ENCODE measurements around the gene KCNQ1OT1.

The KCNQ1OT1 gene

GRCh38 chr11:2590965-2591754 lies 108.6 kb downstream of the KCNQ1OT1 start:
- DNase-seq, result no peak

DNA sequence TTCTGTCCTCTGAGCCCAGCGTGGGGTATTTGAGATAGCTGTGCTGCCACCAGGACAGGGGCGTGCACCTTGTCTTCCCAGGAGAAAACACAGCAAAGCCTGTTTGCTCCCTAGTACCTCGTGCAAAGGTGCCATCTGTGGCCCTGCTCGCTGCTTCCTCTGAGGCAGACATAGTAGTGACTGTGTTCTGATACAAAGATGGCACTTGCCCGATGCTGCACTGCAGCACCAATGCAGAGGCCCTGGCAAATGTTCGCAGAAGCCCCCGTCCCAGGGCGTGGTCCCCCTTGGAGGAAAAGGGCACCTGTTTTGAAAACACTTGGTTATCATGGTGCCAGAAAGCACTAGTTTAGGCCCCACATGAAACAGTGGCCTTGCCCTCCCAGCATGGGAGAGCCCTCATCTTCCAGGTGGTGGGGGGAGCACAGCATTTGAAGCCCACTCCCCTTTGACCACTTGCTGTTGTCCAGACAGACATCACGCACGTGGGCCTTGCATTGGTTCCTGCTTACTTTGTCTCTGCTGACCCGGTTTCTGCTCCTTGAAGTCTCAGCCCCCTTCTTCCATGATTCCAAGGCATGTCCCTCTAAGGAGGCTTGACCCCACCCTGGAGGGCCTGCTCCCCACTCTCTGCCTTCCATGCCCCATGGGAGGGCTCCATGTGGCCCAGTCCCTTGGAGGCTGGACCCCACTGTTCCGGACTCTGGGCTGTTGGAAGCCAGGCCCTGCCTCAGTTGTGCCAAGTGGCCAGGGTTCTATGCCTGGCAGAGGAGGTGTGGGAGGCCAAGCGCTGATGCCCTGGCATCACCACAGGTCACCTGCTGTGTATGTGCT lies 109.4 kb downstream of the KCNQ1OT1 start:
- DNase-seq, result no peak

DNA sequence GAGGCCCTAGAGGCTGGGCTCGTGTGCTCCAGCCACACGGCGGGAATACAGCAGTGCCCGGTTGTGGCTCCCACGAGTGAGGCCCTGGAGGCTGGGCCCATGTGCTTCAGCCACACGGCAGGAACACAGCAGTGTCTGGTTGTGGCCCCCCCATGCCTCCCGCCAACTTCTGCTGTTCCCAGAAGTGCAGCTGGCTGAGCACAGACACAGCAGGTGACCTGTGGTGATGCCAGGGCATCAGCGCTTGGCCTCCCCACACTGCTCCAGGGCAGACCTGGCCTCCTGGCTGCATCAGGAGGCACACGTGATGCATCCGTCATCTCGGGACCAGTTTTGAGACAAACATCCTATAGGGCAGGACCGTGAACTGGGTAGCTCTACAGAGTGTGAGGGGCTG lies 110.3 kb downstream of the KCNQ1OT1 start:
- DNase-seq, result no peak

DNA sequence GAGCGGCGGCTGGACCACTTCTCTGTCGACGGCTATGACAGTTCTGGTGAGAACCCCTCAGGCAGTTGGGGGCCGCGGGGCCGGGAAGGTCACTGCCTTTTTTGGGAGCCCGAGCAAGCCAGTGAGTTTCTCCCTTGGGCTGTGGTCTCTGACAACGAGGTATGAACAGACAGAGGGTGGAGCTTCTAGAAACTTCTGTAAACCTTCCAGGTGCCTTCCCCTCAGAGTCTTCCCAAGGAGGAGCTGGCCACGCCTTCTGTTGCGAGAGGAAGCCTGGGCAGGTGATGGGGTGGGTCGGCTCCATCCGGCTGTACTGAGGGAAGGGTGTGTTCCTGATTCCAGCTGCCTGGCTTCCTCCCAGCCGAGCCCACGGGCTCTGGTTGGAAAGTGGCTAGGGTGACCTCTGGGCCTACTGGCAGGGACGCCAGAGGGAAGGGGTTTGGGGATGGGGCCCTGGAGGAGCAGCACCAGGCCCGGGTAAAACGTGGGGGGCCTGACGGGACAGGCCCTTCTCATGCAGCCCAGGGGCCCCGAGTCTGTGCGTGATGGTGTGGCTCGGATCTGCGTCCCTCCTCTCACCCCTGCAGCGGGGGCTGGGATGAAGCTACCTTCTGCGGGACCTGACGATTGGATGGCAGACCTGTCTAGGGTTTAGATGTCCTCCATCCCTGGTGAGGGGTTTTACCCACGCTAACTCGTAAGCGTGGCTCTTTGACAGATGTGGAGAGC lies 110.8 kb downstream of the KCNQ1OT1 start:
- no peak for DNase-seq

- DNase-seq, result no peak
These were observed 111.6 kb downstream of the KCNQ1OT1 start for GRCh38 chr11:2587976-2588748.

GRCh38 chr11:2587132-2587930 lies 112.5 kb downstream of the KCNQ1OT1 start:
- no peak for DNase-seq

DNA sequence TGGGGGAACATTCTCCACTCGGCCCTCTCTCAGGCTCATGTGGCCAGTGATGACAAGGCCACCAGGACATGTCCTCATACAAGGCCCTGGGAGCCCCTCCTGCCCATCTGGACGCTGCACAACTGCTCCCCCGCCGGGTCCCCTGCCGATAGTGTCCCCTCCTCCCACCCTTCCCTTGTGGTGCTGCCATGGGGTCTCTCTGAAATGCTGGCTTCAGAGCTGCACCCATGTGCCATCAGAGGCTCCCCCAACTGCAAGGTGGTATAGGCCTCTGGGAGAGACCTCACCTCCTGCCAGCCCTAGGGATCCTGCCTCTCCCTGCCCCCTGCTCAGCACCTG lies 113.0 kb downstream of the KCNQ1OT1 start:
- DNase-seq, result no peak

DNA sequence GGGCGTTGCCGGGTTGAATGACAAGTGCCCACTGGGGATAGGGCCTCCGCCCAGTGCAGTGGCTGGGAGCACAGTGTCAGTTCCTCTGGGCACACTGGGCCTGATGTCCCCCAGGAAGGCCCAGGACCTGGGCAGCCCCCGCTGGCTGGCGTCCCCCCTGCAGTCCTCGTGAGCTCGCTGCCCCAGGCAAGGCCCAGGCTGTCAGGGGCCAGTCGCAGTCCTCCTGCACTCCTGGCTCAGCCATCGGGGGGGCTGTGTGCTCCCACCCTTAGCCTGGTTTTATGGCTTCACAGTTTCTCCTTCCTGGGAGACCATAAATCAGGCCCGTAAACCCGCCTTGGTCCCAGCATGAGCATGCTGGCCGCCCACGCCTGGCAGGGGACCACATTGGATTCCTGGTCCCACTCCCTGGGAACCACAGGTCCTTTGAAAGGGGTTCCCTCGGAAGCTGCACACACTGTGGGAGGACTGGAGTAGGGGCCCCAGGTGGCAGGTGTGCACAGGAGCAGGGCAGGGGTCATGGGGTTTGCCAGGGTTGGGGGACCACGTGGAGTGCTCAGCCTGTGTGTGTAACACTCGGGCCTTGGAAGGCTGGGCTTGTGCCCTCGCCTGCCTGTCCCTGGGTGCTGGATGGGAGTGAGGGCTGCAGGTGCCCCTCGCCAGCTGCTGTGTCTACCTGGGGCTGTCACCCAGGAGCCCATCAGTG lies 113.6 kb downstream of the KCNQ1OT1 start:
- DNase-seq, result no peak

- DNase-seq, result no peak
These were observed 114.2 kb downstream of the KCNQ1OT1 start for GRCh38 chr11:2585566-2586086.

- no peak for DNase-seq
These were observed 114.8 kb downstream of the KCNQ1OT1 start for GRCh38 chr11:2584812-2585565.

GRCh38 chr11:2584434-2584811 lies 115.4 kb downstream of the KCNQ1OT1 start:
- no peak for DNase-seq

- no peak for DNase-seq
These were observed 116.2 kb downstream of the KCNQ1OT1 start for GRCh38 chr11:2583605-2583958.

GRCh38 chr11:2582946-2583604 lies 116.7 kb downstream of the KCNQ1OT1 start:
- no peak for DNase-seq

GRCh38 chr11:2582351-2582945 lies 117.3 kb downstream of the KCNQ1OT1 start:
- DNase-seq, result no peak

GRCh38 chr11:2581931-2582350 lies 117.9 kb downstream of the KCNQ1OT1 start:
- DNase-seq, result no peak

- no peak for DNase-seq
These were observed 118.5 kb downstream of the KCNQ1OT1 start for GRCh38 chr11:2581151-2581930.

DNA sequence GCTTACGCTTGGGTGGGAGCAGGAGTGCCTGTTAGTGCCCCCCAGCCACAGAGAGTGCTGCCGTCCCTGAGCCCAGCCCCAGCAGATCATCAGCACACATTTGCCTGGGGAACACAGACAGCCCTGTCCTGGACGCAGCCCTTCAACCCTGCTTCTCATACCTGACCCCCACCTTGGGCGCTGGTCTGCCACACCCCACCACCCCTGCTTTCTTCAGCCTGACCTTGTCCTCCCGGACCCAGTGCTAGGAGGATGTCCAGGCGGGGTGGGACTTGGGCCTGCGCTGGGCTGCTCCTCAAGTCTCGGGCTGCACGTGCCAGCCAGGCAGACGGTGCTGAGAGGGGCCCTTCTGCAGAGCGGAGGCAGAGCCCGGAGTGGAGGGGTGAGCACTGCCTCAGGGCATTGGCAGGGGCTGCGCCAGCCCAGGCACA lies 119.2 kb downstream of the KCNQ1OT1 start:
- DNase-seq, result no peak

DNA sequence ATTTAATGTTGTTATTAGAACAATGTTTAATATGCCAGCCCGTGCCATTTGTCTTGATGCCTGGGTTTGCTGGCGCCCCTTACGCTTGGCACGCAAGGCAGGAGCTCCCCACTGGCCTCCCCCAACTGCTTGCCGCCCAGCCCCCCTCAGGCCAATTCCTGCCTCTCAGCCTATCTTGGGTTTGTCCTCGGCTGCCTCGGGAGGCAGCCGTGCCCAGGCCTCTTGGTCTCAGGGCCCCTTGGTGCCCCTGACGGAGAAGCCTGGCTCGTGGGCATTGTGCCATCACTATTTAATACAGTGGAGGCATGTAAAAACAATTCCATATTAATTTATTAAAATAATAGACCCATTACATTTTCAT lies 119.8 kb downstream of the KCNQ1OT1 start:
- no peak for DNase-seq

Measured in SHP77 (cell line).